PC-3 (cell line): Measurements from ENCODE around the gene RAP1GAP. TPM values are rescaled to one million over a fixed set of nuclear protein-coding genes. Genes with fewer than 3 reads are reported as not detected.

Experiments used
- ATAC-seq: fragments of 200-7000 bp; cut with Tn5 transposase; 2 replicates; pipeline ENCODE4 v1.9.1; 2020; ENCODE audit warnings: mild to moderate bottlenecking, moderate library complexity
- BruUV-seq: library from RNA; stranded (reverse); fragments of 400-500 nt; replicated peaks from 2 replicates; lab custom pipeline; 2021; lab: Mats Ljungman, UMichigan
- CTCF ChIA-PET: fragments of 300-600 bp; sonication (Branson Sonifier 250); formaldehyde crosslinking; loops from one replicate; lab custom pipeline; 2022; ENCODE audit warnings: antibody characterized with exemption; lab: Charles Lee
- POLR2A ChIA-PET: fragments of 300-600 bp; sonication (Branson Sonifier 250); formaldehyde crosslinking; loops from one replicate; lab custom pipeline; 2022; ENCODE audit warnings: antibody characterized with exemption; ENCODE audit not compliant: unreplicated experiment; lab: Charles Lee
- DNase-seq: peaks from one replicate; pipeline ENCODE4 v3.0.0-alpha.2; 2015
- H2AFZ ChIP-seq: fragments of 300-600 bp; sonication (generic); 2 replicates; pipeline ENCODE4 v1.6.0; 2016; ENCODE audit warnings: antibody characterized with exemption, low read length
- H3F3A ChIP-seq: fragments of 300-600 bp; sonication (generic); one replicate; pipeline ENCODE4 v1.6.0; 2017; ENCODE audit warnings: antibody characterized with exemption, low read length, control low read depth, mild to moderate bottlenecking; ENCODE audit not compliant: unreplicated experiment
- H3K27ac ChIP-seq: fragments of 300-600 bp; sonication (generic); 2 replicates; pipeline ENCODE4 v1.5.1; 2016; ENCODE audit warnings: mild to moderate bottlenecking, low read length
- H3K27me3 ChIP-seq: fragments of 300-600 bp; sonication (generic); 2 replicates; pipeline ENCODE4 v1.6.1; 2016; ENCODE audit warnings: low read length, mixed read lengths
- H3K36me3 ChIP-seq: fragments of 300-600 bp; sonication (generic); 2 replicates; pipeline ENCODE4 v1.6.1; 2016; ENCODE audit warnings: low read depth, mixed run types, low read length, mixed read lengths
- H3K4me1 ChIP-seq: fragments of 300-600 bp; sonication (generic); 2 replicates; pipeline ENCODE4 v1.5.1; 2016; ENCODE audit warnings: low read length; ENCODE audit not compliant: insufficient read depth
- H3K4me2 ChIP-seq: fragments of 300-600 bp; sonication (generic); 2 replicates; pipeline ENCODE4 v1.6.0; 2016; ENCODE audit warnings: low read length
- H3K4me3 ChIP-seq: fragments of 300-600 bp; sonication (generic); 2 replicates; pipeline ENCODE4 v1.5.1; 2016; ENCODE audit warnings: mild to moderate bottlenecking, low read length, mixed read lengths
- H3K79me2 ChIP-seq: fragments of 300-600 bp; sonication (generic); 2 replicates; pipeline ENCODE4 v1.6.1; 2017; ENCODE audit warnings: low read length, mixed read lengths
- H3K9ac ChIP-seq: fragments of 300-600 bp; sonication (generic); 2 replicates; pipeline ENCODE4 v1.6.0; 2016; ENCODE audit warnings: mild to moderate bottlenecking, low read length
- H3K9me2 ChIP-seq: fragments of 300-600 bp; sonication (generic); replicated peaks from 2 replicates; pipeline ENCODE4 v1.6.1; 2016; ENCODE audit warnings: mixed run types, low read length, mixed read lengths
- H3K9me3 ChIP-seq: fragments of 300-600 bp; sonication (generic); 2 replicates; pipeline ENCODE4 v1.6.1; 2016; ENCODE audit warnings: low read length, mixed read lengths
- H4K20me1 ChIP-seq: fragments of 300-600 bp; sonication (generic); 2 replicates; pipeline ENCODE4 v1.6.1; 2016; ENCODE audit warnings: low read length, mixed read lengths
- EZH2 ChIP-seq: fragments of 300-600 bp; sonication (generic); IDR thresholded peaks from one replicate; pipeline ENCODE4 v1.6.1; 2017; ENCODE audit warnings: antibody characterized with exemption, mild to moderate bottlenecking, low read length; ENCODE audit not compliant: unreplicated experiment
- EZH2phosphoT487 ChIP-seq: fragments of 300-600 bp; sonication (generic); IDR thresholded peaks from 2 replicates; pipeline ENCODE4 v1.6.1; 2018; ENCODE audit warnings: mild to moderate bottlenecking, antibody characterized with exemption, low read length, borderline replicate concordance
- intact Hi-C: fragments of 100-400 bp; cut with micrococcal nuclease; formaldehyde crosslinking; loops from 2 replicates; pipeline ENCODE4 v1.9.0; 2023
- total RNA-seq: library from RNA; depleted of rRNA; stranded (reverse); fragments of >200 nt; gene quantifications from 2 replicates; pipeline ENCODE4 v1.2.3, GENCODE V29; 2014
- TF ChIP-seq, protein P1 (sequence below): fragments of 300-600 bp; sonication (generic); conservative IDR thresholded peaks from 2 replicates; pipeline ENCODE4 v1.5.1; 2017; ENCODE audit warnings: antibody characterized with exemption, low read depth, mild to moderate bottlenecking, low read length

Gene RAP1GAP
- total RNA-seq, 1 experiment from 2014 or later: 12.1 TPM

- H3K36me3 ChIP-seq: no peaks in the 10 kb centered on the region
- H3K4me3 ChIP-seq: no peak overlapping the region
- DNase-seq: no peak
- H3K9me2 ChIP-seq: no peaks in the 10 kb centered on the region
- H3K4me1 ChIP-seq: no peaks in the 10 kb centered on the region
- H3K27ac ChIP-seq: no peak overlapping the region
- H3F3A ChIP-seq: no peaks in the 10 kb centered on the region
- ChIA-PET POLR2A (no interaction called here), CTCF (no interaction called here)
- no peak overlapping the region for H3K9ac ChIP-seq
- no peak overlapping the region for H3K4me2 ChIP-seq
- no peaks in the 10 kb centered on the region for H3K27me3 ChIP-seq
- H3K79me2 ChIP-seq: no peaks in the 10 kb centered on the region
- no peaks in the 10 kb centered on the region for H4K20me1 ChIP-seq
- no peak for ATAC-seq
- no peak overlapping the region for H2AFZ ChIP-seq
- no TSS peak for BruUV-seq
- no peaks in the 10 kb centered on the region for H3K9me3 ChIP-seq
- TF ChIP-seq EZH2: no peak
- intact Hi-C loops: loop anchor here (10.0 kb wide), 1 partner anchor 55 kb away; no protein-coding TSS in a partner anchor
These were observed 69.8 kb downstream of the RAP1GAP start for GRCh38 chr1:21599402-21599801.

GRCh38 chr1:21598904-21599303, 70.3 kb downstream of the RAP1GAP start:
- no peaks in the 10 kb centered on the region for H3K27me3 ChIP-seq
- no peaks in the 10 kb centered on the region for H3K9me3 ChIP-seq
- no TSS peak for BruUV-seq
- TF ChIP-seq EZH2: no peak
- TF ChIP-seq EZH2phosphoT487: no peak
- TF ChIP-seq, protein P1, sequence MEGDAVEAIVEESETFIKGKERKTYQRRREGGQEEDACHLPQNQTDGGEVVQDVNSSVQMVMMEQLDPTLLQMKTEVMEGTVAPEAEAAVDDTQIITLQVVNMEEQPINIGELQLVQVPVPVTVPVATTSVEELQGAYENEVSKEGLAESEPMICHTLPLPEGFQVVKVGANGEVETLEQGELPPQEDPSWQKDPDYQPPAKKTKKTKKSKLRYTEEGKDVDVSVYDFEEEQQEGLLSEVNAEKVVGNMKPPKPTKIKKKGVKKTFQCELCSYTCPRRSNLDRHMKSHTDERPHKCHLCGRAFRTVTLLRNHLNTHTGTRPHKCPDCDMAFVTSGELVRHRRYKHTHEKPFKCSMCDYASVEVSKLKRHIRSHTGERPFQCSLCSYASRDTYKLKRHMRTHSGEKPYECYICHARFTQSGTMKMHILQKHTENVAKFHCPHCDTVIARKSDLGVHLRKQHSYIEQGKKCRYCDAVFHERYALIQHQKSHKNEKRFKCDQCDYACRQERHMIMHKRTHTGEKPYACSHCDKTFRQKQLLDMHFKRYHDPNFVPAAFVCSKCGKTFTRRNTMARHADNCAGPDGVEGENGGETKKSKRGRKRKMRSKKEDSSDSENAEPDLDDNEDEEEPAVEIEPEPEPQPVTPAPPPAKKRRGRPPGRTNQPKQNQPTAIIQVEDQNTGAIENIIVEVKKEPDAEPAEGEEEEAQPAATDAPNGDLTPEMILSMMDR: no peak
- no peak overlapping the region for H3K9ac ChIP-seq
- H3K9me2 ChIP-seq: no peaks in the 10 kb centered on the region
- no peak overlapping the region for H3K4me2 ChIP-seq
- H3F3A ChIP-seq: no peaks in the 10 kb centered on the region
- H3K4me1 ChIP-seq: no peaks in the 10 kb centered on the region
- DNase-seq (no peak), ATAC-seq (no peak)
- no peak overlapping the region for H3K27ac ChIP-seq
- no peaks in the 10 kb centered on the region for H3K79me2 ChIP-seq
- ChIA-PET POLR2A (no interaction called here), CTCF (no interaction called here)
- no peaks in the 10 kb centered on the region for H3K36me3 ChIP-seq
- no peak overlapping the region for H3K4me3 ChIP-seq
- intact Hi-C loops: loop anchor here (10.0 kb wide), 1 partner anchor 56 kb away; no protein-coding TSS in a partner anchor
- H4K20me1 ChIP-seq: no peaks in the 10 kb centered on the region
- H2AFZ ChIP-seq: no peak overlapping the region

DNA sequence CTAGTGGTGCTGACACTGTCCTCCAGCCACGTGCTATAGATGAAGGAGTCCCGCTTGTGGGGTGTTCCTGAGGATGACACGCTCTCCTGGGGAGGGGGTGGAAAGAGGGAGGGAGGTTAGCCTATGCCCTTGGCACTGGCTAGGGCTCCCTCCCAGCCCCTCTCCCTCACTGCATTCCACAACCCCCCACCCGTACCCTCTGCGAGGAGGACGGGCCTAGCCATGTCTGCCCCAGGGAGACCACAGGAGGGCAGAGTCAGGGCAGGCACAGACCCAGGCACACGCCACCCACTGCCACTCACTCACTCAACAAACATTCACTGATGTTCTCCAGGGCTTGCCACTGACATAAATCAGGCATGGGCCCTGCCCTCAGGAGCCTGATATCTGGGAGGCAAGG, 70.7 kb downstream of the RAP1GAP start:
- no peaks in the 10 kb centered on the region for H4K20me1 ChIP-seq
- no peak overlapping the region for H3K27ac ChIP-seq
- ATAC-seq (no peak), DNase-seq (no peak)
- intact Hi-C loops: loop anchor here (10.0 kb wide), 1 partner anchor 56 kb away; no protein-coding TSS in a partner anchor
- H3K79me2 ChIP-seq: no peaks in the 10 kb centered on the region
- no peak overlapping the region for H3K9ac ChIP-seq
- H3K4me1 ChIP-seq: no peaks in the 10 kb centered on the region
- H3K4me2 ChIP-seq: no peak overlapping the region
- no peaks in the 10 kb centered on the region for H3K9me3 ChIP-seq
- no peaks in the 10 kb centered on the region for H3K9me2 ChIP-seq
- no peaks in the 10 kb centered on the region for H3F3A ChIP-seq
- ChIA-PET CTCF (no interaction called here), POLR2A (no interaction called here)
- no peak for TF ChIP-seq EZH2
- TF ChIP-seq, protein P1: no peak
- TF ChIP-seq EZH2phosphoT487: no peak
- BruUV-seq: no TSS peak
- H2AFZ ChIP-seq: no peak overlapping the region
- no peaks in the 10 kb centered on the region for H3K27me3 ChIP-seq
- H3K36me3 ChIP-seq: no peaks in the 10 kb centered on the region
- no peak overlapping the region for H3K4me3 ChIP-seq
